Measurements from ENCODE around the gene APOBEC3A. TPM values are rescaled to one million over a fixed set of nuclear protein-coding genes. Genes with fewer than 3 reads are reported as not detected.

APOBEC3A gene
- total RNA-seq, 2 donors from 2014 or later: not detected

- ATAC-seq: peak; percentile 74
- peaks cover 57% of the 10 kb centered on the region for H3K4me1 ChIP-seq
- H3K27ac ChIP-seq: peak overlapping the region; percentile 59 to 69 (median 60)
- DNase-seq: peak; percentile 96 to 100 (median 98)
- no peaks in the 10 kb centered on the region for H3K36me3 ChIP-seq (replicated peaks in 1 of 2; ENCODE audit: insufficient read depth in 1 of 2, low read depth in 2 of 2)
- no peaks in the 10 kb centered on the region for H3K9me3 ChIP-seq
- no peak for TF ChIP-seq CTCF (IDR thresholded peaks at IDR 0.05)
- TF ChIP-seq POLR2A (IDR thresholded peaks at IDR 0.05): no peak
- WGBS, 2 donors: 18 to 26% methylated on average over 5 to 6 of the region's 6 CpGs
- no peaks in the 10 kb centered on the region for H3K27me3 ChIP-seq
- intact Hi-C loops (cut with DNase I): no loop called here
- H3K4me3 ChIP-seq: no peak overlapping the region
These were observed 36.3 kb upstream of the APOBEC3A start for GRCh38 chr22:38921120-38921519.

GRCh38 chr22:38921806-38922205 lies 35.6 kb upstream of the APOBEC3A start:
- no peaks in the 10 kb centered on the region for H3K9me3 ChIP-seq
- peak overlapping the region; percentile 59 to 69 (median 60) for H3K27ac ChIP-seq
- 47 to 48% methylated on average over 4 of the region's 4 CpGs for WGBS, 2 donors
- intact Hi-C loops (cut with DNase I): no loop called here
- no peaks in the 10 kb centered on the region for H3K27me3 ChIP-seq
- ATAC-seq (no peak), DNase-seq (no peak)
- TF ChIP-seq POLR2A (IDR thresholded peaks at IDR 0.05) (no peak), CTCF (IDR thresholded peaks at IDR 0.05) (no peak)
- peaks cover 62% of the 10 kb centered on the region for H3K4me1 ChIP-seq
- no peak overlapping the region for H3K4me3 ChIP-seq
- H3K36me3 ChIP-seq (replicated peaks in 1 of 2; ENCODE audit: insufficient read depth in 1 of 2, low read depth in 2 of 2): no peaks in the 10 kb centered on the region

- peak overlapping the region; percentile 74 to 94 (median 87) for H3K27ac ChIP-seq
- WGBS, 2 donors: 11% methylated on average over 10 of the region's 10 CpGs
- intact Hi-C loops (cut with DNase I): no loop called here
These were observed 33.7 kb upstream of the APOBEC3A start for GRCh38 chr22:38923463-38924346.

GRCh38 chr22:38924347-38924952 lies 33.0 kb upstream of the APOBEC3A start:
- peak in 2 of 3 donors; percentile 11 to 45 for TF ChIP-seq POLR2A (IDR thresholded peaks at IDR 0.05)
- TF ChIP-seq CTCF (IDR thresholded peaks at IDR 0.05): no peak
- WGBS, 2 donors: 5 to 9% methylated on average over 9 of the region's 9 CpGs
- Histone ChIP-seq H3K27ac (peak overlapping the region; percentile 74 to 94 (median 87)), H3K9me3 (no peaks in the 10 kb centered on the region), H3K27me3 (no peaks in the 10 kb centered on the region), H3K4me1 (peaks cover 71% of the 10 kb centered on the region), H3K4me3 (no peak overlapping the region), H3K36me3 (replicated peaks in 1 of 2; ENCODE audit: insufficient read depth in 1 of 2, low read depth in 2 of 2) (no peaks in the 10 kb centered on the region)
- ATAC-seq: peak; percentile 79
- DNase-seq: peak; percentile 93 to 97 (median 96)
- intact Hi-C loops (cut with DNase I): no loop called here

More at GRCh38 chr22:38923463-38924346, 33.7 kb upstream of the APOBEC3A start:
- peak in 5 of 7 experiments; percentile 22 to 59 (median 57) for TF ChIP-seq CTCF (IDR thresholded peaks at IDR 0.05)
- TF ChIP-seq POLR2A (IDR thresholded peaks at IDR 0.05): peak in 2 of 3 donors; percentile 62 to 69
- peaks cover 71% of the 10 kb centered on the region for H3K4me1 ChIP-seq
- no peaks in the 10 kb centered on the region for H3K9me3 ChIP-seq
- no peaks in the 10 kb centered on the region for H3K27me3 ChIP-seq
- no peaks in the 10 kb centered on the region for H3K36me3 ChIP-seq (replicated peaks in 1 of 2; ENCODE audit: insufficient read depth in 1 of 2, low read depth in 2 of 2)
- H3K4me3 ChIP-seq: no peak overlapping the region
- DNase-seq (peak; percentile 78 to 86 (median 83)), ATAC-seq (peak; percentile 71)
